ENCODE measurements around the gene ABTB2.

The ABTB2 gene

GRCh38 chr11:34104680-34105078, 253.1 kb downstream of the ABTB2 start:
- peak; percentile 1; the same call in 2 of the 3 replicates for ATAC-seq
- TF ChIP-seq ZNF565 (CRISPR knock-in tag; conservative IDR thresholded peaks at IDR 0.05; ENCODE audit: low read depth), result no peak
- TF ChIP-seq ZNF8 (CRISPR knock-in tag; IDR thresholded peaks at IDR 0.05), result no peak
- TF ChIP-seq ZNF70 (CRISPR knock-in tag; IDR thresholded peaks at IDR 0.05), result no peak
- TF ChIP-seq TCF4 (CRISPR knock-in tag; IDR thresholded peaks at IDR 0.05; ENCODE audit: borderline replicate concordance), result no peak
- no peak for TF ChIP-seq TOX (CRISPR knock-in tag; IDR thresholded peaks at IDR 0.05; ENCODE audit: borderline replicate concordance)
- no peak for TF ChIP-seq ZC3H10 (CRISPR knock-in tag; IDR thresholded peaks at IDR 0.05)
- no peak for TF ChIP-seq ESRRG (CRISPR knock-in tag; IDR thresholded peaks at IDR 0.05)
- no peak for TF ChIP-seq POU6F1 (CRISPR knock-in tag; IDR thresholded peaks at IDR 0.05; ENCODE audit: borderline replicate concordance, low read depth)

Measured in SK-N-SH treated with all-trans-retinoic acid at 6 μM for 48 hours (cell line).